ENCODE data around the gene AFM. TPM values are rescaled to one million over a fixed set of nuclear protein-coding genes. Genes with fewer than 3 reads are reported as not detected.

AFM gene
- total and polyA plus RNA-seq, 2 donors (not counting 3 experiments of a cell fraction or from before 2014, with no cell fraction given), result not detected

- H3K4me1 ChIP-seq (ENCODE audit: control insufficient read depth, extremely low read depth, insufficient read depth, low read length), result no peaks in the 10 kb centered on the region
- no peak overlapping the region for H3K4me2 ChIP-seq (ENCODE audit: insufficient read depth, low read length)
- BruUV-seq (replicated peaks), result no TSS peak
- H3K79me2 ChIP-seq (ENCODE audit: control insufficient read depth, insufficient read depth, low read length), result no peaks in the 10 kb centered on the region
- dilution Hi-C loops (cut with MboI; ENCODE audit: extremely low pct_ligation_motif_present, low sequenced_read_pairs), result no loop called here
- no peaks in the 10 kb centered on the region for H3K9me1 ChIP-seq (replicated peaks; ENCODE audit: control insufficient read depth, extremely low read depth, insufficient read depth, low read length)
- ChIA-PET CTCF (interaction anchor here (0.9 to 1.3 kb wide), 4 partner anchors 8 to 29 kb away, joined by 3 to 10 read pairs (median 4); no protein-coding TSS in a partner anchor), POLR2A (no interaction called here)
- peaks cover 4 to 19% of the 10 kb centered on the region in 2 experiments for H3K27me3 ChIP-seq (ENCODE audit: control insufficient read depth in 2 of 2, insufficient read depth in 2 of 2, low read length in 2 of 2)
- TF ChIP-seq MYC (IDR thresholded peaks at IDR 0.05; ENCODE audit: low read depth, low read length) (no peak), FOS (IDR thresholded peaks at IDR 0.05; ENCODE audit: borderline replicate concordance, insufficient read depth, low read length) (no peak), EZH2 (IDR thresholded peaks at IDR 0.05; ENCODE audit: borderline replicate concordance, low read depth, low read length, severe bottlenecking) (no peak), GATA2 (IDR thresholded peaks at IDR 0.05; ENCODE audit: insufficient read depth, insufficient read length, low read depth, low read length) (no peak), MAX (IDR thresholded peaks at IDR 0.05; ENCODE audit: insufficient read depth, insufficient read length) (no peak), POLR2AphosphoS5 (IDR thresholded peaks at IDR 0.05; ENCODE audit: insufficient read depth, low read depth, low read length) (no peak), POLR2A (IDR thresholded peaks at IDR 0.05; ENCODE audit: low read depth, low read length) (no peak), JUN (IDR thresholded peaks at IDR 0.05; ENCODE audit: borderline replicate concordance, insufficient read depth, insufficient read length, low read depth) (no peak), CTCF (IDR thresholded peaks at IDR 0.05; ENCODE audit: extremely low read depth in 1 of 2, insufficient read depth in 1 of 2, low read depth in 1 of 2, low read length in 2 of 2) (no peak)
- H3K4me3 ChIP-seq (replicated peaks in 1 of 3; ENCODE audit: insufficient read depth in 1 of 3, low read depth in 1 of 3, low read length in 3 of 3), result no peak overlapping the region
- intact Hi-C loops (cut with micrococcal nuclease), result no loop called here
- no peak for DNase-seq (ENCODE audit: low read depth, low spot score)
- H3K9me3 ChIP-seq (replicated peaks; ENCODE audit: control insufficient read depth, insufficient read depth, low read length), result no peaks in the 10 kb centered on the region
- H4K20me1 ChIP-seq (replicated peaks; ENCODE audit: control insufficient read depth, extremely low read depth, insufficient read depth, low read length), result no peaks in the 10 kb centered on the region
- H3K9ac ChIP-seq (replicated peaks; ENCODE audit: extremely low read depth, insufficient read depth, low read length), result no peak overlapping the region
- no peak for FAIRE-seq
- no peak overlapping the region for H2AFZ ChIP-seq (ENCODE audit: low read depth, low read length)
- no peak overlapping the region for H3K27ac ChIP-seq (ENCODE audit: insufficient read depth, low read depth, low read length)
- H3K36me3 ChIP-seq (ENCODE audit: control insufficient read depth in 2 of 2, extremely low read depth in 1 of 2, insufficient read depth in 2 of 2, low read length in 2 of 2), result no peaks in the 10 kb centered on the region
Observed at GRCh38 chr4:73438048-73438447, 43.5 kb upstream of the AFM start.

Data from endothelial cell of umbilical vein (primary cell).